Measurements from ENCODE around the gene OR10G3.

The OR10G3 gene

DNA sequence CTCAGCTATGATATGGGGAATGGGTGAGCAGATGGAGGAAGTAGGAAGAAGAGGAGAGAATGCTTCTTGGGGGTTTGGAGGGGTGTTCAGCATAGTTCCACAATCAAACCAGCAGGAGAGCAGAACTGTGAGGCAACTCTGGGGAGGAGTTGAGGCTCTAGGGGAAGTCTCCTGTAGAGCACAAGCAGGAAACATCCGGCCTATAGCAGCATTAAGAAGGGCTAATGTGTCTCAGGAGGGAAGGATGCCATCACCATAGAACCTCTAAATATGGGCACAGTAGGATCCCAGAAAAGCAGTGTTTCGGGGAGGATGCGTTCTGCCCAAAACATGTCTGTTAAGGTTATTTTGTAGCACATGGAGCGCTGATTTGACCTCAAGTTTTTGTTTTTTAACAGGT lies 45.3 kb downstream of the OR10G3 start:
- H2BK120ac ChIP-seq (ENCODE audit: low read depth, low read length) = peak overlapping the region; percentile 99
- H2AK5ac ChIP-seq (ENCODE audit: low read length) = no peak overlapping the region
- H3K27me3 ChIP-seq (ENCODE audit: insufficient read depth, low read length, poor library complexity) = no peaks in the 10 kb centered on the region
- peaks cover 1% of the 10 kb centered on the region for H3K79me1 ChIP-seq (ENCODE audit: low read length)
- peak overlapping the region; percentile 95 for H3K27ac ChIP-seq (ENCODE audit: low read depth, low read length)
- peak; percentile 96 for DNase-seq
- peak overlapping the region; percentile 14 for H3K9ac ChIP-seq (ENCODE audit: low read length)
- no peaks in the 10 kb centered on the region for H3K36me3 ChIP-seq (ENCODE audit: control insufficient read depth, insufficient read depth, low read length)
- WGBS (ENCODE audit: extremely low coverage, insufficient coverage, low lambda C conversion rate) = no CpG with 5 or more reads among the region's 4 CpGs
- H3K4me1 ChIP-seq (ENCODE audit: control insufficient read depth, low read depth, low read length) = peaks cover 19% of the 10 kb centered on the region
- H2BK5ac ChIP-seq (ENCODE audit: low read length) = peak overlapping the region; percentile 47
- peak overlapping the region; percentile 96 for H2BK15ac ChIP-seq (replicated peaks; ENCODE audit: low read depth)
- H3K79me2 ChIP-seq (ENCODE audit: control insufficient read depth, insufficient read depth, low read length) = peaks cover 12% of the 10 kb centered on the region
- H4K5ac ChIP-seq (ENCODE audit: low read length) = no peak overlapping the region
- peak overlapping the region; percentile 16 for H3K4me2 ChIP-seq (ENCODE audit: low read length)
- H3K23ac ChIP-seq (ENCODE audit: low read length) = no peak overlapping the region
- H4K8ac ChIP-seq (ENCODE audit: low read depth, low read length) = no peak overlapping the region
- H3K56ac ChIP-seq (ENCODE audit: low read length) = peak overlapping the region; percentile 54
- peak overlapping the region; percentile 91 for H3K18ac ChIP-seq (ENCODE audit: low read length)
- no peak overlapping the region for H3K4me3 ChIP-seq (ENCODE audit: low read length)
- H3K4ac ChIP-seq (ENCODE audit: low read depth, low read length) = no peak overlapping the region

DNA sequence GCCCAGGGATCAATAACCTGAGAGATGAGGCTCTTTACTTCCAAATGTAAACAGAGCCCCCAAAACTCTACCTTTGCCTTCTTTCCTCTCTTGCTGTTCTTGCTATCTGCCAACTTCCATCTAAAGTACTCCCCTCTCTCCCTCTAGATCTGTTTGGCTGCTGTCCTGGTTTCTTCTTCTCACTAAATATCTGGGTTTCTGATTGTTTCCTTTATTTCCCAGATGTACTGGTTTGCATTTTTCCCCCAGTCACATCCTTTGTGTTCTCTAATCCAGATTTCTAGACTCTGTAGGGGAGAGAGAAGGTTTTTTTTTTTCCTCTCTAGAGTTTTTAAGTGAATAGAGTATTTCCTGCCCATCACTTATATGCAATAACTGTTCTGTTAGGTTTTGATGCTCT lies 46.6 kb downstream of the OR10G3 start:
- Histone ChIP-seq H3K27ac (ENCODE audit: low read depth, low read length) (peak overlapping the region; percentile 55), H3K79me1 (ENCODE audit: low read length) (peaks cover 1% of the 10 kb centered on the region), H4K8ac (ENCODE audit: low read depth, low read length) (no peak overlapping the region), H3K4me3 (ENCODE audit: low read length) (no peak overlapping the region), H2BK120ac (ENCODE audit: low read depth, low read length) (peak overlapping the region; percentile 99), H3K56ac (ENCODE audit: low read length) (peak overlapping the region; percentile 72), H2AK5ac (ENCODE audit: low read length) (no peak overlapping the region), H3K4me1 (ENCODE audit: control insufficient read depth, low read depth, low read length) (peaks cover 19% of the 10 kb centered on the region), H4K5ac (ENCODE audit: low read length) (no peak overlapping the region), H3K9ac (ENCODE audit: low read length) (peak overlapping the region; percentile 18), H3K4me2 (ENCODE audit: low read length) (no peak overlapping the region), H3K18ac (ENCODE audit: low read length) (peak overlapping the region; percentile 91), H2BK15ac (replicated peaks; ENCODE audit: low read depth) (peak overlapping the region; percentile 93), H3K79me2 (ENCODE audit: control insufficient read depth, insufficient read depth, low read length) (peaks cover 12% of the 10 kb centered on the region), H3K23ac (ENCODE audit: low read length) (no peak overlapping the region), H3K27me3 (ENCODE audit: insufficient read depth, low read length, poor library complexity) (no peaks in the 10 kb centered on the region), H3K4ac (ENCODE audit: low read depth, low read length) (peak overlapping the region; percentile 20), H2BK5ac (ENCODE audit: low read length) (peak overlapping the region; percentile 22), H3K36me3 (ENCODE audit: control insufficient read depth, insufficient read depth, low read length) (no peaks in the 10 kb centered on the region)
- no peak for DNase-seq

DNA sequence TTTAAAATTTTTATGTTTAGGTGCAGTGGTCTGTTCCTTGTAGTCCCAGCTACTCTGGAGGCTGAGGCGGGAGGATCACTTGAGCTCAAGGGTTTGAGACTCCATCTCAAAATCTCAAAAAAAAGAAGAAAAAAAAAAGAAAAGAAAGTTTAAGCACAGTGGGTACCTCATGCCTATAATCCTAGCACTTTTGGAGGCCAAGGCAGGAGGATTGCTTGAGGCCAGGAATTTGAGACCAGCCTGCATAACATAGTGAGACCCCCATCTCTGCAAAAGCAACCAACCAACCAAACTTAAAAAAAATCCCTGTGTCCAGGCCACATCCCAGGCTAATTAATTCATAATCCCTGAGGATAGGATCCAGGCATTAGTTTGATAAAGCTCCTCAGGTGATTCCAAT lies 50.4 kb downstream of the OR10G3 start:
- no peak overlapping the region for H2BK5ac ChIP-seq (ENCODE audit: low read length)
- no peaks in the 10 kb centered on the region for H3K36me3 ChIP-seq (ENCODE audit: control insufficient read depth, insufficient read depth, low read length)
- H3K27ac ChIP-seq (ENCODE audit: low read depth, low read length) = no peak overlapping the region
- H3K4me1 ChIP-seq (ENCODE audit: control insufficient read depth, low read depth, low read length) = peaks cover 17% of the 10 kb centered on the region
- H3K79me1 ChIP-seq (ENCODE audit: low read length) = peaks cover 7% of the 10 kb centered on the region
- H2AK5ac ChIP-seq (ENCODE audit: low read length) = no peak overlapping the region
- H3K4me2 ChIP-seq (ENCODE audit: low read length) = no peak overlapping the region
- no peak overlapping the region for H3K9ac ChIP-seq (ENCODE audit: low read length)
- WGBS (ENCODE audit: extremely low coverage, insufficient coverage, low lambda C conversion rate) = no CpG with 5 or more reads among the region's 1 CpG
- H2BK120ac ChIP-seq (ENCODE audit: low read depth, low read length) = no peak overlapping the region
- H3K27me3 ChIP-seq (ENCODE audit: insufficient read depth, low read length, poor library complexity) = no peaks in the 10 kb centered on the region
- H3K79me2 ChIP-seq (ENCODE audit: control insufficient read depth, insufficient read depth, low read length) = peaks cover 17% of the 10 kb centered on the region
- no peak overlapping the region for H4K8ac ChIP-seq (ENCODE audit: low read depth, low read length)
- no peak for DNase-seq
- no peak overlapping the region for H3K4ac ChIP-seq (ENCODE audit: low read depth, low read length)
- no peak overlapping the region for H4K5ac ChIP-seq (ENCODE audit: low read length)
- no peak overlapping the region for H3K23ac ChIP-seq (ENCODE audit: low read length)
- H3K18ac ChIP-seq (ENCODE audit: low read length) = peak overlapping the region; percentile 66
- no peak overlapping the region for H3K4me3 ChIP-seq (ENCODE audit: low read length)
- no peak overlapping the region for H2BK15ac ChIP-seq (replicated peaks; ENCODE audit: low read depth)
- H3K56ac ChIP-seq (ENCODE audit: low read length) = peak overlapping the region; percentile 1

DNA sequence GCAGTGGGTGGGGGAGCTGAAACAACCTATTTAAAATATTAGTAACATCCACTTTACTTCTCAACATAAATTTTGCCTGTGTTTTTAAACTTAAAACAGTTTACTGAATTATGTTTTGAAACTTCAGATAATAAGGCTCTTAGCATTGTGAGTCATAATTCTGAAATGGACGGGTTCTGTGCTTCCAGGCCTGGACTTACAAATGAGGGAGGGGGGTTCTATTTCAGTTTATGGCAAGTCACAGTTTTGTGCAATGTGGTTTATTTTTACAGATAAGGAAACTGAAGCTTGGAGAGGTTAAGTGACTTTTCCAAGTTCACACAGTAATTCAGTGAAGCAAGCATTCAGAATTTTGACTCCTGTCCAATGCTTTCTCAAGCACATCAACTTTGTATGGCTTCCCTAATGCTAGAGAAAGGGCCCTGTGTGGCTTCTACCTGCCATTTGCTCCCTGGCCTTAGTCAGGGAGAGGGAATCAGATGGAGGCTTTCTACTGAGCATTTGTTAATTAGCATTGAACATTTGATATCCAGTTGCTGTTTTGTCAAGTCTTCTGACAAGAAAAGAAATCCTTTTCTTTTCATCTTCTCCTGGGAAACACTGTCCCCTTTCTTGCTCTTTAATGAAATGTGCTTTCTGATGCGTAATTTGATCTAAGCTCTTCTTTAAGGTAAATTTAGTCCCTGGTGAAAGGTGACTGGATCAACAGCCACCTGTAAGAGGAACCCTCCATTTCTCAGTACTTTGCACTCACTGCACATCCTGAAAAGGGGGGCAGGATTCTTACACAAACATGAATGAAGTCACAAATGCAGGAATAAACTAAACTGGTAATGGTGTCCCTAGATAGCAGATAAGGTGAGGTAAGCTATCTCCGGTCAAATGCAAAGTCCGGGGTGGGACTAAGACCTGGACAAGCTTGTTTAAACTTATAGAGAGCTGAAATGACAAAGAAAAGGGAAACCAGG lies 51.2 kb downstream of the OR10G3 start:
- H3K18ac ChIP-seq (ENCODE audit: low read length) = peak overlapping the region; percentile 39

DNA sequence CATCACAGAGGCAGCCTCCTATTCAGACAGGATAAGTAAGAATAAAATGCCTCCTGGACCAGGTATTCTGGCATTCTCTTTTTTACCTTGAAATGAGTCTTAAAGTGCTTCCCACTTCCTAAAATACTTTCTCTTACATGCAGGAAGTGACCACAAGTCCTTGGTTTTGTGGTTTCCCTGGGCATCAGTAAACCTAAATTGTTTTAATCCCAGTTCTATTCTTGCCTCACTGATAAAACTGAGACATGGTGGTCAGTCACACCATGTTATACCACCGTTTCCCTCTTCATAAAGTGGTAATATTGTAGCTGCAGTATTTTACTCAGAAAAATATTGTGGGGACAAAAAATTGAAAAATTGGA lies 52.6 kb downstream of the OR10G3 start:
- Histone ChIP-seq H2BK15ac (replicated peaks; ENCODE audit: low read depth) (no peak overlapping the region), H3K9ac (ENCODE audit: low read length) (peak overlapping the region; percentile 64), H4K5ac (ENCODE audit: low read length) (no peak overlapping the region), H2AK5ac (ENCODE audit: low read length) (no peak overlapping the region), H3K23ac (ENCODE audit: low read length) (peak overlapping the region; percentile 31), H3K4me2 (ENCODE audit: low read length) (no peak overlapping the region), H3K27me3 (ENCODE audit: insufficient read depth, low read length, poor library complexity) (no peaks in the 10 kb centered on the region), H3K18ac (ENCODE audit: low read length) (peak overlapping the region; percentile 42), H4K8ac (ENCODE audit: low read depth, low read length) (no peak overlapping the region), H3K79me2 (ENCODE audit: control insufficient read depth, insufficient read depth, low read length) (peaks cover 32% of the 10 kb centered on the region), H2BK120ac (ENCODE audit: low read depth, low read length) (no peak overlapping the region), H3K4me3 (ENCODE audit: low read length) (no peak overlapping the region), H3K79me1 (ENCODE audit: low read length) (peaks cover 23% of the 10 kb centered on the region), H3K36me3 (ENCODE audit: control insufficient read depth, insufficient read depth, low read length) (peaks cover 3% of the 10 kb centered on the region), H3K27ac (ENCODE audit: low read depth, low read length) (peak overlapping the region; percentile 89), H3K4me1 (ENCODE audit: control insufficient read depth, low read depth, low read length) (peaks cover 15% of the 10 kb centered on the region), H3K56ac (ENCODE audit: low read length) (peak overlapping the region; percentile 90), H2BK5ac (ENCODE audit: low read length) (peak overlapping the region; percentile 27), H3K4ac (ENCODE audit: low read depth, low read length) (no peak overlapping the region)
- WGBS (ENCODE audit: extremely low coverage, insufficient coverage, low lambda C conversion rate) = no CpG with 5 or more reads among the region's 1 CpG
- DNase-seq = no peak

More for the DNA sequence above, 51.2 kb downstream of the OR10G3 start:
- H2BK15ac ChIP-seq (replicated peaks; ENCODE audit: low read depth) = no peak overlapping the region
- no peak overlapping the region for H3K27ac ChIP-seq (ENCODE audit: low read depth, low read length)
- H3K4me3 ChIP-seq (ENCODE audit: low read length) = no peak overlapping the region
- WGBS (ENCODE audit: extremely low coverage, insufficient coverage, low lambda C conversion rate) = no CpG with 5 or more reads among the region's 4 CpGs
- no peaks in the 10 kb centered on the region for H3K27me3 ChIP-seq (ENCODE audit: insufficient read depth, low read length, poor library complexity)
- H3K23ac ChIP-seq (ENCODE audit: low read length) = no peak overlapping the region
- peaks cover 26% of the 10 kb centered on the region for H3K79me2 ChIP-seq (ENCODE audit: control insufficient read depth, insufficient read depth, low read length)
- no peak overlapping the region for H4K5ac ChIP-seq (ENCODE audit: low read length)
- H3K36me3 ChIP-seq (ENCODE audit: control insufficient read depth, insufficient read depth, low read length) = peaks cover 3% of the 10 kb centered on the region
- no peak overlapping the region for H3K4ac ChIP-seq (ENCODE audit: low read depth, low read length)
- H3K79me1 ChIP-seq (ENCODE audit: low read length) = peaks cover 15% of the 10 kb centered on the region
- no peak overlapping the region for H2BK5ac ChIP-seq (ENCODE audit: low read length)
- H2BK120ac ChIP-seq (ENCODE audit: low read depth, low read length) = no peak overlapping the region
- no peak overlapping the region for H3K4me2 ChIP-seq (ENCODE audit: low read length)
- peak overlapping the region; percentile 54 for H3K56ac ChIP-seq (ENCODE audit: low read length)
- no peak overlapping the region for H2AK5ac ChIP-seq (ENCODE audit: low read length)
- peak overlapping the region; percentile 12 for H3K9ac ChIP-seq (ENCODE audit: low read length)
- no peak for DNase-seq
- no peak overlapping the region for H4K8ac ChIP-seq (ENCODE audit: low read depth, low read length)
- H3K4me1 ChIP-seq (ENCODE audit: control insufficient read depth, low read depth, low read length) = peaks cover 17% of the 10 kb centered on the region
